AG04449 (cell line): ENCODE data around the gene CACNA2D3.

ENCODE experiments used
- CTCF ChIA-PET: fragments of 350-600 bp; formaldehyde crosslinking; extraction: SDS; loops from one replicate; lab custom pipeline; 2021; ENCODE audit warnings: antibody characterized with exemption; lab: Yijun Ruan, JAX
- POLR2A ChIA-PET: fragments of 400-600, 350-600 bp; formaldehyde crosslinking; extraction: SDS; loops from one replicate; lab custom pipeline; 2020; ENCODE audit warnings: antibody characterized with exemption, inconsistent platforms; lab: Yijun Ruan, JAX
- DNase-seq: peaks from one replicate; pipeline ENCODE4 v3.0.0-alpha.2; 2010; ENCODE audit warnings: low read depth, low spot score
- H3K4me3 ChIP-seq: 2 replicates; pipeline ENCODE4 v1.5.1; 2011; ENCODE audit warnings: low read depth, mild to moderate bottlenecking, control low read depth, low read length
- TF ChIP-seq, protein P1 (sequence below): IDR thresholded peaks from one replicate; pipeline ENCODE4 v1.5.1; 2011; ENCODE audit warnings: mild to moderate bottlenecking, moderate library complexity, low read length, control low read depth, inconsistent platforms; ENCODE audit not compliant: insufficient read depth; ENCODE audit errors: missing control alignments

Gene CACNA2D3

DNA sequence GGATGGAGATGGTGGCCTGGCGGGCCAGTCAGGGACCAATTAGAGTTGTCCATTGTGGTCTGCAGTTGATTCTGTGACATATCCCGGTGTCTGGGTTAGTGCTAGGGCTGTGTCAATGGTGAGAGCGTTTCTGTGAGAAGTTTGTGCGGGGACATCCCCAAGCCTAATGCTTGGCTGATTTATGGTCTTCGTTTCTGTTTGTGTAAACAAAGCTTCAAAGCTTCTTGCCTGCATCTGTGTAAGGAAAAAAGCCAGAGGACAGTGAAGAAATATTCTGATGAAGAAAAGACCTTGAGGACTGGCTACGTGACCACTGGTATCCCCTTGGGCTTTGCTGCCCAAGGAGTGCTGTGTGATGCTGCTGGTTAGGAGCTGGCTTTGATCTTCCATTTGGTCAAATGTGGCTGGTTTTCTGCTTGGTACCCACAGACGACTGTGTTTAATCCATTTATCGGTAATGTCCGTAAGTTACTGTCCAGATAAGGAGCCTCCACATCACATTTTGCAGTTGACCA lies 880.1 kb downstream of the CACNA2D3 start:
- ChIA-PET POLR2A (no interaction called here), CTCF (interaction anchor here (1.3 to 1.9 kb wide), 3 partner anchors 11 to 14 kb away, joined by 3 to 7 read pairs (median 5); no protein-coding TSS in a partner anchor)
- TF ChIP-seq, protein P1, sequence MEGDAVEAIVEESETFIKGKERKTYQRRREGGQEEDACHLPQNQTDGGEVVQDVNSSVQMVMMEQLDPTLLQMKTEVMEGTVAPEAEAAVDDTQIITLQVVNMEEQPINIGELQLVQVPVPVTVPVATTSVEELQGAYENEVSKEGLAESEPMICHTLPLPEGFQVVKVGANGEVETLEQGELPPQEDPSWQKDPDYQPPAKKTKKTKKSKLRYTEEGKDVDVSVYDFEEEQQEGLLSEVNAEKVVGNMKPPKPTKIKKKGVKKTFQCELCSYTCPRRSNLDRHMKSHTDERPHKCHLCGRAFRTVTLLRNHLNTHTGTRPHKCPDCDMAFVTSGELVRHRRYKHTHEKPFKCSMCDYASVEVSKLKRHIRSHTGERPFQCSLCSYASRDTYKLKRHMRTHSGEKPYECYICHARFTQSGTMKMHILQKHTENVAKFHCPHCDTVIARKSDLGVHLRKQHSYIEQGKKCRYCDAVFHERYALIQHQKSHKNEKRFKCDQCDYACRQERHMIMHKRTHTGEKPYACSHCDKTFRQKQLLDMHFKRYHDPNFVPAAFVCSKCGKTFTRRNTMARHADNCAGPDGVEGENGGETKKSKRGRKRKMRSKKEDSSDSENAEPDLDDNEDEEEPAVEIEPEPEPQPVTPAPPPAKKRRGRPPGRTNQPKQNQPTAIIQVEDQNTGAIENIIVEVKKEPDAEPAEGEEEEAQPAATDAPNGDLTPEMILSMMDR: no peak
- DNase-seq: no peak
- no peak overlapping the region for H3K4me3 ChIP-seq

- no peak for DNase-seq
- H3K4me3 ChIP-seq: no peak overlapping the region
- CTCF ChIA-PET: interaction anchor here (1.0 to 1.5 kb wide), 2 partner anchors 19 to 51 kb away, joined by 3 read pairs; no protein-coding TSS in a partner anchor
- POLR2A ChIA-PET: no interaction called here
- TF ChIP-seq, protein P1: no peak
Observed at GRCh38 chr3:55006244-55006676, 883.9 kb downstream of the CACNA2D3 start.

DNA sequence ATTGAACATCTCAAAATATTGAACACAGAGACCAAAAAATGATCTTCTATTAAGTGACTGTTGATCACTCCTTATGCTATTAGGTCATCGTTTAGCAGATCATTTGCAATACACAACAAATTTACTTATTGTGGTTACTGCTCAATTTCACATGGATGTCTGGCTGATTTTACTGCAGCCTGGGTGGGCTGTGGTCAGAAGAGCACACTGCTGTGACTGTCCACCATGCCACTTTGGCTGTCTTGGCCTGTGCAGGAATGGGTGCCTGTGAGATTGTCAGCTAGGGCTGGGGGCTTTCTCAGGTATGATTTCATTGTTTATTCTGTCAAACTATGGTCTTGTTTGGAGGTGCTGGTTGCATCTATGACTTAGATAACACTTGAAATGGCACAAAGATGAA lies 885.6 kb downstream of the CACNA2D3 start:
- TF ChIP-seq, protein P1: no peak
- CTCF ChIA-PET: no interaction called here
- H3K4me3 ChIP-seq: no peak overlapping the region
- DNase-seq: no peak
- POLR2A ChIA-PET: no interaction called here

DNA sequence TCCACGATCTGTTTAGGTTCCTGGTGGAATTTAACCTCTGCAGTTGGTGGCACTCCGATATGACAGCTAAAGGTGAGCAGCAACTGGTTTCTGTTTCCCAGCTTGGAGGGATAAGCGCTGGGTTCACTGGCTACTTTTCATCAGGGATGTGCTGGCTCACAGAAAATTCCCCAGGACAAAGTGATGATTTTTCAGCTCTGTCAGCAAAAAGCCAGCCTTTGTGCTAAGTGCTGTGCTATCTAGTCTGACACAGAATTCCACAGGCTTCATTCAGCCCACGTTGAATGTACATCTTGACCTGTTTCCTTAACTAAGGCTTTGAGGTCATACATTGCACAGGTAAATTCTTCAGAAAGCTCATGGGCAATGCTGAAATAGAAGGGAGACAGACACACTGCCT lies 887.0 kb downstream of the CACNA2D3 start:
- TF ChIP-seq, protein P1: no peak
- ChIA-PET POLR2A (no interaction called here), CTCF (interaction anchor here (0.7 to 1.1 kb wide), 2 partner anchors 10 to 11 kb away, joined by 4 to 6 read pairs; no protein-coding TSS in a partner anchor)
- no peak for DNase-seq
- H3K4me3 ChIP-seq: no peak overlapping the region

GRCh38 chr3:55012091-55012490 lies 889.7 kb downstream of the CACNA2D3 start:
- ChIA-PET POLR2A (no interaction called here), CTCF (no interaction called here)
- no peak overlapping the region for H3K4me3 ChIP-seq
- TF ChIP-seq, protein P1: no peak
- DNase-seq: no peak

GRCh38 chr3:55013145-55013925 lies 891.0 kb downstream of the CACNA2D3 start:
- POLR2A ChIA-PET: interaction anchor here (0.6 kb wide), 1 partner anchor 54 kb away, joined by 3 read pairs; no protein-coding TSS in a partner anchor
- DNase-seq: no peak
- CTCF ChIA-PET: interaction anchor here (1.0 to 2.1 kb wide), 4 partner anchors 8 to 143 kb away, joined by 3 to 26 read pairs (median 4); no protein-coding TSS in a partner anchor
- TF ChIP-seq, protein P1: peak; percentile 35
- no peak overlapping the region for H3K4me3 ChIP-seq
